Measurements from ENCODE around the gene COL10A1.

COL10A1 gene

GRCh38 chr6:116078522-116078921, 47.4 kb downstream of the COL10A1 start:
- DNase-seq, result no peak

- no peak for DNase-seq
Measured at GRCh38 chr6:116074732-116075390, 51.1 kb downstream of the COL10A1 start.

- no peak for DNase-seq
Measured at GRCh38 chr6:116073765-116074440, 52.0 kb downstream of the COL10A1 start.

GRCh38 chr6:116072368-116072767, 53.6 kb downstream of the COL10A1 start:
- no peak for DNase-seq

- no peak for DNase-seq
Measured at GRCh38 chr6:116070616-116071389, 55.1 kb downstream of the COL10A1 start.

- DNase-seq, result no peak
Measured at GRCh38 chr6:116070101-116070500, 55.8 kb downstream of the COL10A1 start.
